Suprapubic skin (tissue), 4 donors: ENCODE measurements around the gene MYO6.

ENCODE experiments used
- EP300 ChIP-seq: sonication (generic); formaldehyde crosslinking; IDR thresholded peaks from one replicate; pipeline ENCODE4 v1.6.1; 2017; ENCODE audit warnings: antibody characterized with exemption
- POLR2A ChIP-seq, 2 donors: fragments of 450-650 bp; IDR thresholded peaks; one replicate each; pipeline ENCODE4 v1.6.1; 2017; ENCODE audit warnings: antibody characterized with exemption in 2 of 2, mild to moderate bottlenecking in 2 of 2, moderate library complexity in 2 of 2
- POLR2AphosphoS5 ChIP-seq, 3 donors: sonication (generic); formaldehyde crosslinking; IDR thresholded peaks; one replicate each; pipeline ENCODE4 v1.6.1; 2017; ENCODE audit warnings: antibody characterized with exemption in 3 of 3
- TF ChIP-seq, protein P1 (sequence below), 2 donors: fragments of 200-600 bp in 1 of 2; fragments of 450-650 bp in 1 of 2; sonication (generic) in 1 of 2; IDR thresholded peaks; one replicate each; pipeline ENCODE4 v1.5.1; 2016 to 2019; ENCODE audit warnings: antibody characterized with exemption in 2 of 2, mild to moderate bottlenecking in 1 of 2, moderate library complexity in 1 of 2

DNA sequence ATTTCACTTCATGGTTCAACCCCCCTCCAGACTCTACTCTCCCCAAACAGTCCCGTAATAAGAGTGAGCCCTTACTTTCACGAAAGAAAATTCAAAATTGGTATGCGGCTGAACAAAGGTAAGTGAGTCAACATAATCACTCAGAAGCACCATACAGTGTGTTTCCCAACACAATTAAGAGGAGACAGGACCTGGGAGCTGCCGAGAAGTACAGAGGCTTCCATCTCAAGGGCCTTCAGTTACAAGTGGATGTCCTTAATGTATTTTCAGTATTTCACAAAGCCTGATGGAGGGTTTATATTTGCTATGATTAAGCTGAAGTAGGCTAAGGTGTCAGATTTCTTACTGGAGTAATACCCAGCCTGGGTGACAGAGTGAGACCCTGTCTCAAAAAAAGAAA lies 51.1 kb downstream of the MYO6 start:
- TF ChIP-seq POLR2A (IDR thresholded peaks at IDR 0.05), result no peak
- TF ChIP-seq POLR2AphosphoS5 (IDR thresholded peaks at IDR 0.05), result no peak
- TF ChIP-seq, protein P1, sequence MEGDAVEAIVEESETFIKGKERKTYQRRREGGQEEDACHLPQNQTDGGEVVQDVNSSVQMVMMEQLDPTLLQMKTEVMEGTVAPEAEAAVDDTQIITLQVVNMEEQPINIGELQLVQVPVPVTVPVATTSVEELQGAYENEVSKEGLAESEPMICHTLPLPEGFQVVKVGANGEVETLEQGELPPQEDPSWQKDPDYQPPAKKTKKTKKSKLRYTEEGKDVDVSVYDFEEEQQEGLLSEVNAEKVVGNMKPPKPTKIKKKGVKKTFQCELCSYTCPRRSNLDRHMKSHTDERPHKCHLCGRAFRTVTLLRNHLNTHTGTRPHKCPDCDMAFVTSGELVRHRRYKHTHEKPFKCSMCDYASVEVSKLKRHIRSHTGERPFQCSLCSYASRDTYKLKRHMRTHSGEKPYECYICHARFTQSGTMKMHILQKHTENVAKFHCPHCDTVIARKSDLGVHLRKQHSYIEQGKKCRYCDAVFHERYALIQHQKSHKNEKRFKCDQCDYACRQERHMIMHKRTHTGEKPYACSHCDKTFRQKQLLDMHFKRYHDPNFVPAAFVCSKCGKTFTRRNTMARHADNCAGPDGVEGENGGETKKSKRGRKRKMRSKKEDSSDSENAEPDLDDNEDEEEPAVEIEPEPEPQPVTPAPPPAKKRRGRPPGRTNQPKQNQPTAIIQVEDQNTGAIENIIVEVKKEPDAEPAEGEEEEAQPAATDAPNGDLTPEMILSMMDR (IDR thresholded peaks at IDR 0.05), result no peak
- no peak for TF ChIP-seq EP300
